Sigmoid colon (tissue), 4 donors: ENCODE data around the gene CDC34.

Experiments used
- CTCF ChIP-seq, 4 experiments: fragments of 450-650 bp in 3 of 4; fragments of 200-600 bp in 1 of 4; IDR thresholded peaks; one replicate each; pipeline ENCODE4 v1.5.1; 2016 to 2019; ENCODE audit warnings: antibody characterized with exemption in 4 of 4, mild to moderate bottlenecking in 3 of 4, moderate library complexity in 2 of 4
- EP300 ChIP-seq, 4 donors: sonication (generic); formaldehyde crosslinking; IDR thresholded peaks; one replicate each; pipeline ENCODE4 v1.6.1; 2017; ENCODE audit warnings: antibody characterized with exemption in 4 of 4
- POLR2A ChIP-seq, 2 donors: fragments of 450-650 bp; IDR thresholded peaks; one replicate each; pipeline ENCODE4 v1.6.1; 2016; ENCODE audit warnings: antibody characterized with exemption in 2 of 2, mild to moderate bottlenecking in 2 of 2, moderate library complexity in 2 of 2
- POLR2AphosphoS5 ChIP-seq, 4 donors: sonication (generic); formaldehyde crosslinking; IDR thresholded peaks; one replicate each; pipeline ENCODE4 v1.6.1; 2017; ENCODE audit warnings: antibody characterized with exemption in 4 of 4

- TF ChIP-seq CTCF (IDR thresholded peaks at IDR 0.05) (no peak), POLR2AphosphoS5 (IDR thresholded peaks at IDR 0.05) (no peak), EP300 (IDR thresholded peaks at IDR 0.05) (no peak), POLR2A (IDR thresholded peaks at IDR 0.05) (no peak)
Measured at GRCh38 chr19:497869-498510, 33.6 kb upstream of the CDC34 start.
